NCI-H2081 (cell line): ENCODE measurements around the gene TRIM60.
"Not testable (repeated sequence)": the region's sequence is repeated elsewhere in the genome, so short reads cannot be mapped to it uniquely, and the experiment has no call there.

ENCODE experiments used
- DNase-seq, 2 experiments: peaks; one replicate each; lab custom pipeline; 2025; lab: John Stamatoyannopoulos, UW

TRIM60 gene

GRCh38 chr4:165053645-165054044 lies 21.8 kb downstream of the TRIM60 start, which contains the start of gene TRIM75:
Gene TRIM75 (plus strand): TSS chr4:165053866. CDS start chr4:165059148, 5,282 bp downstream.
- no peak for DNase-seq

GRCh38 chr4:165055601-165056000 lies 23.8 kb downstream of the TRIM60 start:
- no peak for DNase-seq

- DNase-seq = no peak
Observed at GRCh38 chr4:165058666-165059065, 26.9 kb downstream of the TRIM60 start.

- peak in 1 of 2 experiments; percentile 11 for DNase-seq
Observed at GRCh38 chr4:165059386-165059785, 27.6 kb downstream of the TRIM60 start.

GRCh38 chr4:165060938-165061337 lies 29.1 kb downstream of the TRIM60 start:
- DNase-seq = no peak

GRCh38 chr4:165070560-165070959 lies 38.8 kb downstream of the TRIM60 start:
- DNase-seq = no peak

- DNase-seq = not testable (repeated sequence)
Observed at GRCh38 chr4:165073346-165073745, 41.5 kb downstream of the TRIM60 start.

GRCh38 chr4:165077034-165077578 lies 45.3 kb downstream of the TRIM60 start:
- DNase-seq = no peak

- DNase-seq = peak; percentile 51 to 76
Observed at GRCh38 chr4:165079476-165079875, 47.7 kb downstream of the TRIM60 start.

GRCh38 chr4:165084787-165085186 lies 53.0 kb downstream of the TRIM60 start:
- not testable (repeated sequence) for DNase-seq

GRCh38 chr4:165085946-165086345 lies 54.1 kb downstream of the TRIM60 start:
- no peak for DNase-seq

GRCh38 chr4:165088366-165088765 lies 56.6 kb downstream of the TRIM60 start:
- no peak for DNase-seq
